ENCODE data around the gene MYOF. TPM values are rescaled to one million over a fixed set of nuclear protein-coding genes. Genes with fewer than 3 reads are reported as not detected.
"Not testable (repeated sequence)": the region's sequence is repeated elsewhere in the genome, so short reads cannot be mapped to it uniquely, and the experiment has no call there.

MYOF gene
- total RNA-seq, 2 donors from 2014 or later: 0.81 to 1.6 TPM

DNA sequence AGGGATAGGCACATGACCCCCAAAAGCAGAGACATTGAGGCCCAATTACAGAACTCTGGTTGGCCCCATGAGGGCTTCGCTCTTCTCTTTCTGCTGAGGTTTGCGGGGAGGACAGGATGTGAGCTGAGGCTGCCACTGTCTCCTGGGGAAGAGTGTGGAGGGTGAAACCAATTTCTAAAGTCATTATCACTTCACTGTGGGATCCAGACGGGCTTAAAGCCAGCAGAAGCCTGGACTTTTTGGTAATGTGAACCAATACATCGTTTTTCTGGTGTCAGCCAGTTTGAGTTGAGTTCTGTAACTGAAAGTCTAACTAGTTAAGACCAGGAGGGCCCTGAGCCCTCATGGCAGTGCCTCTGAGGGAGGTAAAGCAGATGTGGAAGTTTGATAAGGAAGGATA lies 163.0 kb downstream of the MYOF start:
- Mint-ChIP-seq H3K27ac (no peak overlapping the region), H3K4me1 (peaks cover 3% of the 10 kb centered on the region), H3K4me3 (no peak overlapping the region), H3K36me3 (ENCODE audit: low read depth) (no peaks in the 10 kb centered on the region), H3K27me3 (peaks cover 35% of the 10 kb centered on the region)
- DNase-seq (no peak), ATAC-seq (no peak)
- H3K9me3 ChIP-seq (ENCODE audit: control insufficient read depth, low read length, poor library complexity, severe bottlenecking): no peaks in the 10 kb centered on the region

DNA sequence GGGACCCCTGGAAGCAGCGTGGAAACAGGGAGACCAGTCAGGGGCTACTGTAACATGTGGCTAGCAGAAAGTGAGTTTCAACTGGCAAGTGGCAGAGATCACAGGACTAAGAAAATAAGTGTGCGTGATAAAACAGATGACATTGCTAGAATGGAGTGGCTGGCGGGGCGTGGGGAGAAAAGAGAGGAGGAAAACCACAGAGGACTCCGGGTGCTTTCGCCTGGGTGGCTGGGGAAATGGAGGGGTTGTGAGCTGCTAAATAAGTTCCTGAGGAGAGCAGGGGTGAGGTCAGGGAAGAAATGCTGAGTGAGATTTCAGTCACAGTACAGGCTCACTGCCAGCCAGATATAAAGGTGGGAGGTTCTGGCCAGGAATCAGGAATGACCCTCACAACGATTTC lies 166.9 kb downstream of the MYOF start:
- Mint-ChIP-seq H3K4me1 (peaks cover 3% of the 10 kb centered on the region), H3K36me3 (ENCODE audit: low read depth) (no peaks in the 10 kb centered on the region), H3K27me3 (peaks cover 34% of the 10 kb centered on the region), H3K27ac (no peak overlapping the region), H3K4me3 (no peak overlapping the region)
- no peak for ATAC-seq
- H3K9me3 ChIP-seq (ENCODE audit: control insufficient read depth, low read length, poor library complexity, severe bottlenecking): no peaks in the 10 kb centered on the region
- no peak for DNase-seq

- not testable (repeated sequence) for H3K27ac Mint-ChIP-seq; DNase-seq; H3K4me1 Mint-ChIP-seq; H3K9me3 ChIP-seq (ENCODE audit: control insufficient read depth, low read length, poor library complexity, severe bottlenecking); H3K36me3 Mint-ChIP-seq (ENCODE audit: low read depth); ATAC-seq; H3K4me3 Mint-ChIP-seq
- H3K27me3 Mint-ChIP-seq: peaks cover 36% of the 10 kb centered on the region
Observed at GRCh38 chr10:93314656-93315055, 167.5 kb downstream of the MYOF start.

DNA sequence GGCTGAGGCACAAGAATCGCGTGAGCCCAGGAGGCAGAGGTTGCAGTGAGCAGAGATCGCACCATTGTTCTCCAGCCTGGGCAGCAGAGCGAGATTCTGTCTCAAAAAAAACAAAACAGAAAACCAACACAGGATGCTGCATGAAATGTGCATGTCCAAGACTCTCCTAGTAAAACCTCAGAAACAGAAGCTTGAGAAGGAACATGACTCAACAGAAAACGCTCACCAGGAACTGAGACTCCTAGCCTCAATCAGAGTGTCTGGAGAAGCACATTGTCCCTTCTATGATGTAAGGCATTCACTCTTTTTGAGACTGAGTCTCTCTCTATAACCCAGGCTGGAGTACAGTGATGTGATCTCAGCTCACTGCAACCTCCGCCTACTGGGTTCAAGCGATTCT lies 168.3 kb downstream of the MYOF start:
- no peaks in the 10 kb centered on the region for H3K36me3 Mint-ChIP-seq (ENCODE audit: low read depth)
- H3K4me1 Mint-ChIP-seq: peaks cover 3% of the 10 kb centered on the region
- no peaks in the 10 kb centered on the region for H3K9me3 ChIP-seq (ENCODE audit: control insufficient read depth, low read length, poor library complexity, severe bottlenecking)
- ATAC-seq (no peak), DNase-seq (no peak)
- no peak overlapping the region for H3K4me3 Mint-ChIP-seq
- H3K27me3 Mint-ChIP-seq: peaks cover 42% of the 10 kb centered on the region
- H3K27ac Mint-ChIP-seq: no peak overlapping the region

DNA sequence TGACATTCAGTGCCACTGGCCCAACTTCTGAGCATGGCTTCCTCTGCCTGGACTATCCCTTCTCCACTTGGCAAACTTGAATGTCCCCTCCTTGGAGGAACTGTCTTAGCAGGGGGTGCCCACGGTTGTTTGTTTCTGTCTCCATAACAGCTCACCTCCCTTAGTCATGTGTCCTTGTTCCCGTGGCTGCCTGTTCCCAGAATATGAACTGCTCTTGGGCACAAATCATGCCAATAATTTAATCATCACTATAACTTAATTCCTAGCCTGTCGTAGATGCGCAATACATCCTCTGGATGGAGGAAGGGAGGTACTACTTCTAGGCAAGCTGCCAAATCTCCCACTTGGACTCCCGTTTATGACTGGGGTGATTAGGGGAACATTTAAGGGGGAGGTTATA lies 173.1 kb downstream of the MYOF start:
- Mint-ChIP-seq H3K4me1 (no peaks in the 10 kb centered on the region), H3K27ac (no peak overlapping the region), H3K27me3 (peaks cover 23% of the 10 kb centered on the region), H3K36me3 (ENCODE audit: low read depth) (peaks cover 2% of the 10 kb centered on the region), H3K4me3 (no peak overlapping the region)
- H3K9me3 ChIP-seq (ENCODE audit: control insufficient read depth, low read length, poor library complexity, severe bottlenecking): no peaks in the 10 kb centered on the region
- ATAC-seq (no peak), DNase-seq (no peak)

- no peak for DNase-seq
- H3K4me3 Mint-ChIP-seq: no peak overlapping the region
- ATAC-seq: no peak
- peaks cover 2% of the 10 kb centered on the region for H3K36me3 Mint-ChIP-seq (ENCODE audit: low read depth)
- no peaks in the 10 kb centered on the region for H3K4me1 Mint-ChIP-seq
- H3K27ac Mint-ChIP-seq: no peak overlapping the region
- H3K27me3 Mint-ChIP-seq: peaks cover 20% of the 10 kb centered on the region
- no peaks in the 10 kb centered on the region for H3K9me3 ChIP-seq (ENCODE audit: control insufficient read depth, low read length, poor library complexity, severe bottlenecking)
Observed at GRCh38 chr10:93305122-93305521, 177.0 kb downstream of the MYOF start.

DNA sequence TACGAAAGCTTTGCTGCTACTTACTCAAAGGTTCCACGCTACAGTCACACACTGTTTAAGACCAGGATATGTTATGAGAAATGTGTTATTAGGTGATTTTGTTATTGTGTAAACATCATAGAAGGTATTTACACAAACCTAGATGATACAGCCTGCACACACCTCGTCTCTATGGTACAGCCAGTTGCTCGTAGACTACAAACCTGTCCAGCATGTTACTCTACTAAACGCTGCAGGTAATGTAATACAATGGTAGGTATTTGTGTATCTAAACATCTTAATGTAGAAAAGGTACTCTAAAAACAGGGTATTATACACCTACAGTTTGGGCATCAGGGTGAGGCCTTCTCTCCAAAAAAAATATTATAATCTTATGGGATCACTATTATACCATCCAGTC lies 181.2 kb downstream of the MYOF start:
- no peaks in the 10 kb centered on the region for H3K4me1 Mint-ChIP-seq
- no peak for ATAC-seq
- H3K4me3 Mint-ChIP-seq: no peak overlapping the region
- no peaks in the 10 kb centered on the region for H3K9me3 ChIP-seq (ENCODE audit: control insufficient read depth, low read length, poor library complexity, severe bottlenecking)
- H3K27ac Mint-ChIP-seq: no peak overlapping the region
- peaks cover 2% of the 10 kb centered on the region for H3K36me3 Mint-ChIP-seq (ENCODE audit: low read depth)
- peaks cover 17% of the 10 kb centered on the region for H3K27me3 Mint-ChIP-seq
- DNase-seq: no peak

DNA sequence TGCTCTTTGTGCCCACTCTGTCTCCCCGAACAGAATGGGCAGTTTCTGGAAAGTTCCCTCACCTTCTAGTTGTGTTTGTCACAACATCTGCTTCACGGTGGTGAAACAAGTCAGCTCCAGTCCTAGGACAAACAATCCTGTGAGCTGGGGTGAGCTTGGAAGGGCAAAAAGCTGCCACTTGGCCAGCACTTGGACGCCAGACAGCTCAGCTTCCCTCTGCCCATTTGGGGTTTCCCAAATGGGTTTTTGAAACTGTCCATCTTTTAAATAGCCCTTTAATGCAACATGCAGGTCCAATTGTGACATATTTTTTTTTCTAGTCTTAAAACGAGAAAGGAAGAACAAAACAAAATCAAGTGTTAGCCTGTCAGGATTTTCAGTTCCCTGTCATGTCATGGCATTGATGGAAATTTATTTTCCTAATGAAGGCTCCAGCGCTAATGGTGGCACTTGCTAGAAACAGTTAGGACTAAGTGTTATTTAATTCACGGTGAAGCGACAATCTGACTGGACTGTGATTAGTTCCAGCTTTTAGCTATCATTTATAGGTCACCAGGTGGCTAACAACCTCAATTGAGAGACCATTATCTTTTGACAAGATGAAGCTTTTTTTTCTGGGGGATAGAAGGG lies 181.7 kb downstream of the MYOF start:
- DNase-seq (no peak), ATAC-seq (no peak)
- H3K4me3 Mint-ChIP-seq: no peak overlapping the region
- H3K9me3 ChIP-seq (ENCODE audit: control insufficient read depth, low read length, poor library complexity, severe bottlenecking): no peaks in the 10 kb centered on the region
- H3K36me3 Mint-ChIP-seq (ENCODE audit: low read depth): peaks cover 2% of the 10 kb centered on the region
- no peak overlapping the region for H3K27ac Mint-ChIP-seq
- no peaks in the 10 kb centered on the region for H3K4me1 Mint-ChIP-seq
- peaks cover 17% of the 10 kb centered on the region for H3K27me3 Mint-ChIP-seq

GRCh38 chr10:93299606-93300287 lies 182.4 kb downstream of the MYOF start:
- H3K4me1 Mint-ChIP-seq: no peaks in the 10 kb centered on the region
- no peaks in the 10 kb centered on the region for H3K36me3 Mint-ChIP-seq (ENCODE audit: low read depth)
- no peaks in the 10 kb centered on the region for H3K9me3 ChIP-seq (ENCODE audit: control insufficient read depth, low read length, poor library complexity, severe bottlenecking)
- no peak for ATAC-seq
- H3K4me3 Mint-ChIP-seq: no peak overlapping the region
- DNase-seq: no peak
- no peak overlapping the region for H3K27ac Mint-ChIP-seq
- H3K27me3 Mint-ChIP-seq: peaks cover 17% of the 10 kb centered on the region

DNA sequence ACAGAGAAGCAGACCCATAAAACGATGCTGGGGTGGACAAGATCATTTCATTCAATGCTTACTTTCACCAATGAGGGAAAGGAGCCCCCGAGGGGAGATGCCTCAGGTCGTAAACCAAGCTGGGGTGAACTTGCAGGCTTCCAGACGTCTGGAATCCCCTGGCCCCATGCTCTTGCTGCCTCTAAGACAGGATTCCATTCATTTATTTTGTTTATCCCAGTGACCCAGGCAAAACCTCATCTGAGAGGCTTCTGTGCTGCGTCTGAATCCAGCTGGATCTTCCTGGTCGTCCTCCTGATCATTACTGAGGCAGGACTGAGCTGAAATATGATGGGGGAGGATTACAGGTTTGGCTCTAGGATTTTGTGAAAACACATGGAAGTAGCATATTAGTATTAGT lies 182.9 kb downstream of the MYOF start:
- H3K36me3 Mint-ChIP-seq (ENCODE audit: low read depth): no peaks in the 10 kb centered on the region
- no peaks in the 10 kb centered on the region for H3K9me3 ChIP-seq (ENCODE audit: control insufficient read depth, low read length, poor library complexity, severe bottlenecking)
- H3K27me3 Mint-ChIP-seq: peaks cover 17% of the 10 kb centered on the region
- no peak for ATAC-seq
- DNase-seq: no peak
- H3K4me1 Mint-ChIP-seq: no peaks in the 10 kb centered on the region
- H3K4me3 Mint-ChIP-seq: no peak overlapping the region
- H3K27ac Mint-ChIP-seq: no peak overlapping the region

DNA sequence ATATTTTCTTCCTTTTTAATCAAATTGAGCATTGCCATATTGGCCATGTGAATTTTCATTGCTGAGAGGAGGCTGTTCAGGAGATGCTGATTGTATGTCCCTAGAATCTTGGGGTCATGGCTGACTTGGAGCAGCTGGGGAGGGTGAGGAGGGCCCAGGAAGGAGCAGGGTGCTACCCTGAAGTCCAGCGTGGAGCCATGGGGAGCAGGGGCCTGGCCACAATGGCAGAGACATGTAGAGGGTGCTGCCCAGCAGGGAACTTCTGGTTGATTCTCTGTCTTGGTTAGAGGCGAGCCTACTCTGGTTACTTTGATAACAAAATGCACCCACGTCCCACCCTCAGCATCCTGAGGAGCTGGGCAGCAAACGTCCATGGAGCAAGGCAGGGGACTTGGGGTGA lies 186.0 kb downstream of the MYOF start:
- Mint-ChIP-seq H3K4me1 (no peaks in the 10 kb centered on the region), H3K4me3 (no peak overlapping the region), H3K27me3 (peaks cover 12% of the 10 kb centered on the region), H3K27ac (no peak overlapping the region), H3K36me3 (ENCODE audit: low read depth) (no peaks in the 10 kb centered on the region)
- H3K9me3 ChIP-seq (ENCODE audit: control insufficient read depth, low read length, poor library complexity, severe bottlenecking): no peaks in the 10 kb centered on the region
- DNase-seq (no peak), ATAC-seq (no peak)

GRCh38 chr10:93293999-93294398 lies 188.1 kb downstream of the MYOF start:
- no peaks in the 10 kb centered on the region for H3K4me1 Mint-ChIP-seq
- no peak for ATAC-seq

DNA sequence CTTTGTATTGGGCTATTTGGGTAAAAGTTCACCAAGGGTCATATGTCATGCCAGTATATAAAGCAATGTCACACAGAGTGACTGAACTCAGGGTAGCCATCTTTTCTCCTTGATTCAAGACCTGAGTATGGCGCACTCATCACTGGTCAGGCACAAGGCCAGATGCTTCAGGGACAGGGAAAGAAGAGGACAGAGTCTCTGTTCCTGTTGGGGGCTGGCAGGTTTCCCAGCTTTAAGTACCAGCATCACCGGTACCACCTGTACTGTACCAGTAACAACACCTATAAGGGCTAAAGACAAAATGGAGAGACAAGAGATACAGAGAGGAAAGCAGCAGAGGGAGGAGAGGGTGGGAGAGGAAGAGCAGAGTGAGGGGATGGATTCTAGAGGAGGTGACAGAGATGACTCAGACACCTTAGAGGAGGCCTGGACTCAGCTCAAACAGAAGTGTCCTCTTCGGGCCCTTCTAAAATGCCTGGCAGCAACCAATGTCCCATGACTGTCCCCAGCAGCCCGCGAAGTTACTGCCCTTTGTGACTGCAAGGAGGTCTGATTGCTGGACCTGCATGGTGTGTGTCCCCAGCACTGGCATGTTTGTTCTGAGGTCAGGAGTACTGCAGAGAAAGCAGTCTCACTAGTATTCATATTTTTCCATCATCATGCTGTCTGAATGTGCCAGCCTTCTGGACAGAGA lies 191.3 kb downstream of the MYOF start:
- no peaks in the 10 kb centered on the region for H3K9me3 ChIP-seq (ENCODE audit: control insufficient read depth, low read length, poor library complexity, severe bottlenecking)
- ATAC-seq (no peak), DNase-seq (no peak)
- Mint-ChIP-seq H3K27ac (no peak overlapping the region), H3K4me1 (peaks cover 2% of the 10 kb centered on the region), H3K4me3 (no peak overlapping the region), H3K27me3 (peaks cover 5% of the 10 kb centered on the region), H3K36me3 (ENCODE audit: low read depth) (no peaks in the 10 kb centered on the region)

More at GRCh38 chr10:93293999-93294398, 188.1 kb downstream of the MYOF start:
- Mint-ChIP-seq H3K36me3 (ENCODE audit: low read depth) (no peaks in the 10 kb centered on the region), H3K27ac (no peak overlapping the region), H3K4me3 (no peak overlapping the region), H3K27me3 (peaks cover 5% of the 10 kb centered on the region)
- no peak for DNase-seq
- H3K9me3 ChIP-seq (ENCODE audit: control insufficient read depth, low read length, poor library complexity, severe bottlenecking): no peaks in the 10 kb centered on the region
